DND-41 (cell line): Measurements from ENCODE around the gene CTTNBP2NL.
"Not testable (repeated sequence)": the region's sequence is repeated elsewhere in the genome, so short reads cannot be mapped to it uniquely, and the experiment has no call there.

Source experiments
- ATAC-seq: fragments of 200-7000 bp; cut with Tn5 transposase; 3 replicates; pipeline ENCODE4 v1.9.1; 2021; ENCODE audit warnings: low read depth; ENCODE audit not compliant: insufficient read depth
- DNase-seq: peaks from one replicate; pipeline ENCODE4 v3.0.0-alpha.2; 2020
- H2AFZ ChIP-seq: 2 replicates; pipeline ENCODE4 v1.6.0; 2012; ENCODE audit warnings: low read depth, low read length
- H3K27ac ChIP-seq: 2 replicates; pipeline ENCODE4 v1.5.1; 2012; ENCODE audit warnings: low read length, inconsistent platforms
- H3K27me3 ChIP-seq: fragments of 200-600 bp; sonication (generic); 2 replicates; pipeline ENCODE4 v1.6.0; 2012; ENCODE audit warnings: low read length, mild to moderate bottlenecking, inconsistent platforms; ENCODE audit not compliant: insufficient read depth, poor library complexity
- H3K36me3 ChIP-seq: 2 replicates; pipeline ENCODE4 v1.5.1; 2012; ENCODE audit warnings: low read length, inconsistent platforms; ENCODE audit not compliant: insufficient read depth
- H3K4me1 ChIP-seq: 2 replicates; pipeline ENCODE4 v1.5.1; 2012; ENCODE audit warnings: mild to moderate bottlenecking, low read length; ENCODE audit not compliant: insufficient read depth
- H3K4me2 ChIP-seq: 2 replicates; pipeline ENCODE4 v1.6.0; 2012; ENCODE audit warnings: mild to moderate bottlenecking, moderate library complexity, low read length, inconsistent platforms; ENCODE audit not compliant: insufficient read depth
- H3K4me3 ChIP-seq, 2 experiments: fragments of 200-600 bp in 1 of 2; shearing (Covaris generic) in 1 of 2; 2 replicates each; pipeline ENCODE4 v1.5.1; 2012 to 2016; ENCODE audit warnings: inconsistent platforms in 2 of 2, low read length in 2 of 2, mild to moderate bottlenecking in 2 of 2, low read depth in 1 of 2, moderate library complexity in 1 of 2
- H3K79me2 ChIP-seq: 2 replicates; pipeline ENCODE4 v1.6.0; 2012; ENCODE audit warnings: low read length, inconsistent platforms; ENCODE audit not compliant: insufficient read depth
- H3K9ac ChIP-seq: 2 replicates; pipeline ENCODE4 v1.6.0; 2012; ENCODE audit warnings: low read depth, mild to moderate bottlenecking, inconsistent platforms, low read length, moderate library complexity
- H3K9me3 ChIP-seq: 2 replicates; pipeline ENCODE4 v1.5.1; 2012; ENCODE audit warnings: low read length, moderate library complexity, mild to moderate bottlenecking, inconsistent platforms; ENCODE audit not compliant: insufficient read depth, severe bottlenecking
- H4K20me1 ChIP-seq: 2 replicates; pipeline ENCODE4 v1.6.0; 2012; ENCODE audit warnings: low read length; ENCODE audit not compliant: insufficient read depth
- EZH2 ChIP-seq: IDR thresholded peaks from 3 replicates; pipeline ENCODE4 v1.6.1; 2012; ENCODE audit warnings: borderline replicate concordance, low read depth, mild to moderate bottlenecking, moderate library complexity, low read length, inconsistent platforms; ENCODE audit not compliant: severe bottlenecking
- TF ChIP-seq, protein P1 (sequence below): IDR thresholded peaks from 2 replicates; pipeline ENCODE4 v1.5.1; 2012; ENCODE audit warnings: borderline replicate concordance, low read length, moderate library complexity, mild to moderate bottlenecking; ENCODE audit not compliant: poor library complexity, severe bottlenecking; ENCODE audit errors: extremely low read depth

The CTTNBP2NL gene

DNA sequence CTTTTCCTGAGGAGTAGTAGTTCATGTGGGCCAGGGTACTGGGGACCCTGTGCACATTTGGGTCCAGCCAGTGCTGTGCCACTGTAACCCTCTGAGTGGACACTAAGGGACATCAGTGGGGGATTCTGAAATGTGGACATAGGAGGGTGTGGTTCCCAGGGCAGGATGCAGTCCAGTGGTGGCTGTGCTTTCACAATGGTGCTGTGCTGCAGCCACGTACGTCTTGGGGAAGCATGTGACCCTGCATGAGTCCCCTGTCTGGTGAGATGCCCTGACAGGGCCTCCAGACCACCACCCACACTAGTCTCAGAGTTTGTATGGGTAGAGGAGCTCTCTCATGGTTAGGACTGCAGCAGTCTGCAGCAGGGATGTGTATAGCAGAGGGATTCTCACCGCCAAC, 75.0 kb downstream of the CTTNBP2NL start:
- Histone ChIP-seq H3K9me3 (no peaks in the 10 kb centered on the region), H3K4me2 (no peak overlapping the region), H2AFZ (no peak overlapping the region), H3K4me1 (peaks cover 8% of the 10 kb centered on the region), H3K79me2 (no peaks in the 10 kb centered on the region), H4K20me1 (no peaks in the 10 kb centered on the region), H3K27me3 (no peaks in the 10 kb centered on the region), H3K9ac (no peak overlapping the region), H3K4me3 (no peak overlapping the region), H3K36me3 (no peaks in the 10 kb centered on the region), H3K27ac (no peak overlapping the region)
- ATAC-seq (no peak), DNase-seq (no peak)
- TF ChIP-seq, protein P1, sequence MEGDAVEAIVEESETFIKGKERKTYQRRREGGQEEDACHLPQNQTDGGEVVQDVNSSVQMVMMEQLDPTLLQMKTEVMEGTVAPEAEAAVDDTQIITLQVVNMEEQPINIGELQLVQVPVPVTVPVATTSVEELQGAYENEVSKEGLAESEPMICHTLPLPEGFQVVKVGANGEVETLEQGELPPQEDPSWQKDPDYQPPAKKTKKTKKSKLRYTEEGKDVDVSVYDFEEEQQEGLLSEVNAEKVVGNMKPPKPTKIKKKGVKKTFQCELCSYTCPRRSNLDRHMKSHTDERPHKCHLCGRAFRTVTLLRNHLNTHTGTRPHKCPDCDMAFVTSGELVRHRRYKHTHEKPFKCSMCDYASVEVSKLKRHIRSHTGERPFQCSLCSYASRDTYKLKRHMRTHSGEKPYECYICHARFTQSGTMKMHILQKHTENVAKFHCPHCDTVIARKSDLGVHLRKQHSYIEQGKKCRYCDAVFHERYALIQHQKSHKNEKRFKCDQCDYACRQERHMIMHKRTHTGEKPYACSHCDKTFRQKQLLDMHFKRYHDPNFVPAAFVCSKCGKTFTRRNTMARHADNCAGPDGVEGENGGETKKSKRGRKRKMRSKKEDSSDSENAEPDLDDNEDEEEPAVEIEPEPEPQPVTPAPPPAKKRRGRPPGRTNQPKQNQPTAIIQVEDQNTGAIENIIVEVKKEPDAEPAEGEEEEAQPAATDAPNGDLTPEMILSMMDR, result no peak
- TF ChIP-seq EZH2, result no peak

DNA sequence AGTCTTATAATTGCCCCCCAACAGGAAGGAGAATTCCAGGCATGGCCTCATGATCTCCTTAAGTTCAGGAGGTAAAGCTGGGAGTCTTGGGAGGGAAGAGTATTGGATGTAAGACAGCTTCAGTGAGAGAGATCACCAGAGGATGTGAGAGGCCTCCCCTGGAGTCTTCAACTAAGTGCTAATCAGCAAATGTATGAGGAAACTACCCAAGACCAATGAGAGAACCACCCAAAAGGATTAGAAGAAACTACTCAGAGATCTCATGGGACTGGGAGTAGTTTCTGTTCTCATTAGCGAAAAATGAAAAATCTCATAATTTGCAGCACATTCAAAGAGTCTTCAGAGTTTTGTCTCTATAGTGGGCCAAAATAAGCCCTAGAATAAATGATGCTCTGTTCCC, 76.1 kb downstream of the CTTNBP2NL start:
- H3K4me1 ChIP-seq, result no peaks in the 10 kb centered on the region
- no peak overlapping the region for H2AFZ ChIP-seq
- ATAC-seq, result no peak
- no peaks in the 10 kb centered on the region for H3K36me3 ChIP-seq
- DNase-seq, result no peak
- no peak overlapping the region for H3K4me3 ChIP-seq
- no peak overlapping the region for H3K9ac ChIP-seq
- no peak overlapping the region for H3K27ac ChIP-seq
- H4K20me1 ChIP-seq, result no peaks in the 10 kb centered on the region
- TF ChIP-seq, protein P1, result no peak
- no peak for TF ChIP-seq EZH2
- peaks cover 5% of the 10 kb centered on the region for H3K9me3 ChIP-seq
- H3K79me2 ChIP-seq, result no peaks in the 10 kb centered on the region
- no peaks in the 10 kb centered on the region for H3K27me3 ChIP-seq
- H3K4me2 ChIP-seq, result no peak overlapping the region

DNA sequence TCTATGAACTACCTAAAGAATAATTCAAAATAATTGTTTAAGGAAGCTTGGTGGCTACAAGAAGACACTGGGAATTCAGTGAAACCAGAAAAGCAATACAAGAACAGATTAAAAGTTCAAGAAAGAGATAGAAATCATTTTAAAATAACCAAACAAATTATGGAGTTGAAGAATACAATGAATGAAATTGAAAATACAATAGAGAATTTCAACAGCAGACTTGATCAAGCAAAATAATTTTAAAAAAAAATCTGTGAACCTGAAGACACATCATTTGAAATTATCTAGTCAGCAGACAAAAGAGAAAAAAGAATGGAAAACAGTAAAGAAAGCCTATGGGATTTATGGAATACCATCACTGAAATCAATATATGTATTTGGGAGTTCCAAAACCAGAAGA, 81.5 kb downstream of the CTTNBP2NL start:
- Histone ChIP-seq H2AFZ (no peak overlapping the region), H3K4me1 (no peaks in the 10 kb centered on the region), H3K9me3 (peaks cover 14% of the 10 kb centered on the region), H3K79me2 (no peaks in the 10 kb centered on the region), H3K27ac (no peak overlapping the region), H3K27me3 (no peaks in the 10 kb centered on the region), H3K36me3 (no peaks in the 10 kb centered on the region), H3K9ac (no peak overlapping the region), H4K20me1 (no peaks in the 10 kb centered on the region), H3K4me2 (no peak overlapping the region), H3K4me3 (no peak overlapping the region)
- no peak for TF ChIP-seq EZH2
- TF ChIP-seq, protein P1, result no peak
- no peak for DNase-seq
- no peak for ATAC-seq

DNA sequence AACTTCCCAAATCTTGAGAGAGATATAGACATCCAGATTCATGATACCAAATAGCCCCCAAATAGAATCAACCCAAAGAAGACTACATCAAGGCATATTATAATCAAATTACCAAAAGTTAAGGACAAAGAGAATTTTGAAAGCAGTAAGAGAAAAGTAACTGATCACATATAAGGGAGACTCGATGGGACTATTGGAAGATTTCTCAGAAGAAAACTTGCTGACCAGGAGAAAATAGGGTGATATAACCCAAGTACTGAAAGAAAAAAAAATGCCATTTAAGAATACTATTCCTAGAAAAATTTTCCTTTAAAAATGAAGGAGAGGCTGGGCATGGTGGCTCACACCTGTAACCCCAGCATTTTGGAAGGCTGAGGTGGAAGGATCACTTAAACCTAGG, 82.3 kb downstream of the CTTNBP2NL start:
- H4K20me1 ChIP-seq, result no peaks in the 10 kb centered on the region
- ATAC-seq (no peak), DNase-seq (no peak)
- peaks cover 14% of the 10 kb centered on the region for H3K9me3 ChIP-seq
- no peak overlapping the region for H3K9ac ChIP-seq
- H3K4me1 ChIP-seq, result no peaks in the 10 kb centered on the region
- H3K36me3 ChIP-seq, result no peaks in the 10 kb centered on the region
- no peak overlapping the region for H3K4me3 ChIP-seq
- no peak overlapping the region for H2AFZ ChIP-seq
- H3K4me2 ChIP-seq, result no peak overlapping the region
- H3K27ac ChIP-seq, result no peak overlapping the region
- TF ChIP-seq, protein P1, result no peak
- no peaks in the 10 kb centered on the region for H3K27me3 ChIP-seq
- no peaks in the 10 kb centered on the region for H3K79me2 ChIP-seq

DNA sequence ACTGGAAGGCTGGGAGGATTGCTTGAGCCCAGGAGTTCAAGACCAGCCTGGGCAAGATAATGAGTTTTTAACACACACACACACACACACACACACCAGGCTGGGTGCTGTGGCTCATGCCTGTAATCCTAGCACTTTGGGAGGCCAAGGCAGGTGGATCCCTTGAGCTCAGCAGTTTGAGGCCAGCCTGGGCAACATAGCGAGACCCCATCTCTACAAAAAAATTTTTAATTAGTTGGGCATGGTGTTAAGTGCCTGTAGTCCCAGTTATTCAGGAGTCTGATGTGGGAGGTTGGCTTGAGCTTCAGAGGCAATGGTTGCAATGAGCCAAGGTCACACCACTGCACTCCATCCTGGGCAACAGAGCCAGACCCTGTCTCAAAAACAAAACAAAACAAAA, 90.0 kb downstream of the CTTNBP2NL start:
- not testable (repeated sequence) for H3K4me3 ChIP-seq, H3K27ac ChIP-seq, DNase-seq, H3K79me2 ChIP-seq, H3K4me1 ChIP-seq, H4K20me1 ChIP-seq, H2AFZ ChIP-seq, H3K9ac ChIP-seq, H3K27me3 ChIP-seq, H3K9me3 ChIP-seq, H3K4me2 ChIP-seq, H3K36me3 ChIP-seq, ATAC-seq
